Measurements from ENCODE around the gene WHRN.
A peak's percentile ranks its signal among the peaks of the same experiment; 100 is the strongest.

The WHRN gene

DNA sequence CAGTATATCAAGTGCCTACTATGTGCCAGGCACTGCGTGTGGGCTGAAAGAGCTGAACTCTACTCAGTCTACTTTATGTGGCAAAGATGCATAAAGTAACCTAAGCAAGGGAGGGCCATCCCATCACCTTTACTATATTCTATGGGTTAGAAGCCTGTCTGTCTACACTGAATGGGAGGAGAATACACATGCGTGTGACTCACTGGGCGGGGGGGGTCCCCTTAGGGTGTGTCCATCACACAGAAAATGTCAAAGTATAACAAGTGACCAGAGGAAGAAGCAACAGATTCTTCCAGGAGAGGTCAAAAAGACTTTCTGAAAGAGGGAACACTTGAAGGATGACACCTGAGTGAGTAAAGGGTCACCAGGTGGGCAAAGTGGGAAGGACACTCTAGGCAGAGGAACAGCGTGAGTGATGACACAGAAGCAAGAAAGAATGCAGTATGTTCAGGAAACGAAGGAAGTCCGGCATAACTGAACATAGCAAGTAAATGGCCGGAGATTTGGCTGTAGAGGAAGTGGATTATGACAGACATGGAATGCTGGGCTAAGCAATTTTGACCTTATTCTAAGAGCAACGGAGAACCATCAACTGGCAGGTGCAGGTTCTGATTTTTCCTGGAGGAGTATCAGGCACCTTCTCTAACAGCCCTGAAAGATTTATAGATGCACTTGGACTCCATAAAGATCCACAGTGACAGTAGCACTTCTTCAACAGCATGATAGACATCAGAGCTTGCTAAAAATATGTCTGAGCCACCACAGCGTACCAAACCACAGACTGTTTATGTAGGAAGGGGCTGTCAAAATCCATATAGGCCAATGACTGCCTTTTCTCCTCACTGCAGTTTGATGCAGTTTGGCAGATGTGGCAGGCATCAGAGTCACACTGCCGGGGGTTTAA, 8.0 kb upstream of the WHRN start:
- DNase-seq, result no peak

DNA sequence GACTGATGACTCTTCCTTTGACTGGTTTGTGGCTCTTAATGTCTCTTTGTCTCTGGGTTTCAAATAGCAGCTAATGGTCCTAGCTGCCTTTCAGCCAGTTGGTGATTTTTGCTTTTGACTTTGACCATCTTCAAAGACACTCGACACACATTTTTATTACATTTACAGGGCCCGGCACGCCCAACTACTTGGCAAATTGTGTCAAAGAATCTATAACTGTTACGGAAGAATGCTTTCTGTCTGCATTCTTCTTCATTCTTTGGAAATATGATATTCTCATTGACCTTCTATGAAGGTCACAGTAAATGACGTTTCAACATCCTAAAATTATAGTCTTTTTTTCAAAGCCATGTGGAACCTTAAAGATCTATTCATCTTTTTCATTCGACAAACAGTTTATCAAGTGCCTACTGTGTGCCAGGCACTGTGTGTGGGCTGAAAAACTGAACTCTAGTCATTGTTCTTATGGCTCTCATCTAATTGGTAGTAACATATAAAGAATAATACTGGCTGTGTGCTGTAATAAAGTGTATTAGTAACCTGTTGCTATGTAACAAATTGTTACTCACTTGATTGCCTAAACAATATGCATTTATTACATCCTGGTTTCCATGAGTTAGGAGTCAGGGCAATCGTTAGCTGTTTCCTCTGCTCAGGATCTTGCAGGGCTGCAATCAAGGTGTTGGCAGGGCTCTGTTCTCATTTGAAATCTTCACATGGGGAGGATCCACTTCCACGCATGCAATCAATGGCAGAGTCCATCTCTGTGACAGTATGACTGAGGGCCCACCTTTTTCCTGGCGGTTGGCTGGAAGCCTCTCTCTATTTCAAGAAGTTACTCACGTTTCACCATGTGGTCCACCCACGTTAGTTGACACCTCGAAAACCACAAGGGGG, 7.0 kb upstream of the WHRN start:
- no peak for DNase-seq

DNA sequence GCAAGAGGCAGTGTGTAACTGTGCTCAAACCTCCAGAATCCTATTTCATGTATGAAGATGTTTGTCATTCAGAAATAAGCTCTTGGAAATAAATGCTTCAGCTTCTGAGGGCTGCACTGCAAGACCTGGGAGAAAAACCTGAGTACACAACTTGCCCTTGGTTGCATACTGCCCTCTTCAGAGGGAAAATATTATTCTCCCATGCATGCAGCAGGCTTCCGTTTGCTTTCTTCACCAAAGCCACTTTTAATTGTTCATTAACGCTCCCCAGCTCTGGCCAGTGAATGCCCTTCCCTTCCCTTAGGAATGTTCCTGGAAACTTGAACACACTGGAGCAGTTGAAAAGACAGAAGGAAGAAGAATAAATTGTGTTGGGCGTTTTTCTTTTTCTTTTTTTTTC, 2.5 kb upstream of the WHRN start:
- peak; percentile 9 for DNase-seq

DNA sequence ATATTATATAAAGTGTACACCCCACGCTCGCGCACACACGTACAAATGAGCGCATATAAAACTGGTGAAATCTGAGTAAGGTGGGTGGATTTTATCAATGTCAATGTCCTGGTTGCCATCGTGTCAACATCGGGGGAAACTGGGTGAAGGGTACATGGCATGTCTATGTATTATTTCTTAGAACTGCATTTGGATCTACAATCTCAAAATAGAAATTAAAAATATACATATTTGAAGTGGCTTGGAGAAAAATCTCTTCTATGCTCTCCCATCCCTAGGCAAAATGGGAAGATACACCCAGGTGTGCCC, 763 bp upstream of the WHRN start:
- DNase-seq, result no peak

DNA sequence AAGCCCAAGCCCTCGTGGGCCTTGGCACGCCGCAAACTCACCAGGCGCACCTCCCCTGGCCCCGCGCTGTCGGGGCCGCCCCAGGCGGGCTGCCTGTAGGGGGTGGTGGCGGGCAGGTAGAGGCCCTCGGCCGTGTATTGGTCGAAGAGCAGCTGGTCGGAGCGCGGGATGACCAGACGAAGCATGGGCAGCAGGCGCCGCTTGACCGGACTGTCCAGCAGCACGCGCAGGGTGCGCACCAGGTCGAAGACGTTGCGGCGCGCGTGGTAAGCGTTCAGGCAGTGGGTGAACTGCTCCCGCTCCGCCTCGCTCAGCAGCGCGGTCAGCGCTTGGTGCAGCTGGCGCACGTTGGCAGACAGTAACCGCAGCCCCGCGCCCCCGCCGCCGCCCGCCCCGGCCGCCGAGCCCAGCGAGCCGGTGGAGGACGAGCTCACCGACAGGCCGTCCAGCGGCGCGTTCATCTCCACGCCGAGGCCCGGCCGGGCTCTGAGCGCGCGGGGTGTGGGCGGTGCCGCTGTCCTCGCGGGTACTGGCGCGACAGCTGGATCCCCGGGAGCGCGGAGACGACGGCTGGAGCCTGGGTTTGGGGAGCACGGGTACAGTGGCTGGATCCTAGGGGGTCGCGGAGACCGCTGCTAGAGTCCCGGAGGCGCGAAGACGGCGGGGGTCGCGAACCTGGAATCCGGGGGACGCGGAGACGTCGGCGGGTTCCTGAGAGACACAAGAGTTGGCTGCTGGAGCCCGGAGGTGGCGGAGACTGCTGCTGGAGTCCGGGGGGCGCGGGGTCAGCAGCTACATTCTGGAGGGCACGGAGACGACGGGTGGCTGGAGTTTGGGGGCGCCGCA, 709 bp downstream of the WHRN start:
- peak; percentile 34 for DNase-seq

DNA sequence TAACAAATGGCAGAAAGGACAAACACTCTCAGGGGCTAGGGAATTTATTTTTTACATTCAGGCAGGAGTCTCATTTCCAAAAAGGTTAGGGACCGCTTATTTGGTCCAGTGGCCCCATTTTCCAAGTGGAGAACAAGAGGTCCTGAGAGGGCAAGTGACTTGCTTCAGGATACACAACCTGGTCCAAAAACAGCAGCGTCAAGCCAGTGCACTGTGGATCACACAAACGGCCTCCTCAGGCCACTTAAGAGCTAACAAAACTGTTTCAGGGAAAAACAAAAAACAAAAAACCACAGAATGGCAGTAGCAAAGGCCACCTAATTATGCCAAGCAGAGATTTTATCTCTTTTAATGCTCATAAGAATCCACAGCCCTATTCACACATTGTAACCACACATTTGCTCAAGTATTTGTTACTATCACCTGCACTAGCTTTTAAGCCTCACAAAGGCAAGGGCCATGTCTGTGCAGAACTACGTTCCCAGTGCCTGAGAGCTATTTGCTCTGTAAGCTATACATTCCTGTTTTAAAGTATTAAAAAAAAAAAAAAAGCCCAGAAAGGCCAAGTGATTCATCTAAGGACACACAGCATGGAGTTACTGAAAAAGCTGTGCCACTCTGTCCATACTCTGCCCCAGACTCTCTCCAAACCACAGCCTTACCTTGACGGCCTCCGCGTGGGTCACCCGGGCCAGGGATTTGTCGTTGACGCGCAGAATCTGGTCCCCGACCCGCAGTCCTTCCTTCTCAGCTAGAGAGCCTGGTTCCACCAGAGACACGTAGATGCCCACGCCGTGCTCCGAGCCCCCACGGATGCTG, 1.5 kb downstream of the WHRN start:
- DNase-seq, result no peak

DNA sequence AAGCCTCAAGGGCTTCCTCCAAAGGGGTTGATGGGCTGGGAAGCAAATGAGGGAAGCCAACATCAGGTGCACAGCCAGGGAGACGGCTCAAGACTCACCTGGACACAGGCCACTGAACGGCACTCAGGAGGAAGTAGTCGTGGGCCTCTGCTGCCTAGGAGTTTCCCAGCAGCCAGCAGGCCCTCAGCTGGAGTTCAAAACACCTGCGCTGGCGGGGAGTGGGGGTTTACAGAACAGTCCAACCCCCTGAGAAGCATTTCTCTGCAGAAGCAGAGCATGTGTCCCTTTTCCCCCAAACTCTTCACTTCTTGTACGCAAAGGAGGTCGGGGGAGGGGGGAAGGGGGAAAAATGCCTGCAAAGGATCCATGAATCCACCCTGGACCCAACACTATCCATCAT, 2.3 kb downstream of the WHRN start:
- DNase-seq, result no peak

DNA sequence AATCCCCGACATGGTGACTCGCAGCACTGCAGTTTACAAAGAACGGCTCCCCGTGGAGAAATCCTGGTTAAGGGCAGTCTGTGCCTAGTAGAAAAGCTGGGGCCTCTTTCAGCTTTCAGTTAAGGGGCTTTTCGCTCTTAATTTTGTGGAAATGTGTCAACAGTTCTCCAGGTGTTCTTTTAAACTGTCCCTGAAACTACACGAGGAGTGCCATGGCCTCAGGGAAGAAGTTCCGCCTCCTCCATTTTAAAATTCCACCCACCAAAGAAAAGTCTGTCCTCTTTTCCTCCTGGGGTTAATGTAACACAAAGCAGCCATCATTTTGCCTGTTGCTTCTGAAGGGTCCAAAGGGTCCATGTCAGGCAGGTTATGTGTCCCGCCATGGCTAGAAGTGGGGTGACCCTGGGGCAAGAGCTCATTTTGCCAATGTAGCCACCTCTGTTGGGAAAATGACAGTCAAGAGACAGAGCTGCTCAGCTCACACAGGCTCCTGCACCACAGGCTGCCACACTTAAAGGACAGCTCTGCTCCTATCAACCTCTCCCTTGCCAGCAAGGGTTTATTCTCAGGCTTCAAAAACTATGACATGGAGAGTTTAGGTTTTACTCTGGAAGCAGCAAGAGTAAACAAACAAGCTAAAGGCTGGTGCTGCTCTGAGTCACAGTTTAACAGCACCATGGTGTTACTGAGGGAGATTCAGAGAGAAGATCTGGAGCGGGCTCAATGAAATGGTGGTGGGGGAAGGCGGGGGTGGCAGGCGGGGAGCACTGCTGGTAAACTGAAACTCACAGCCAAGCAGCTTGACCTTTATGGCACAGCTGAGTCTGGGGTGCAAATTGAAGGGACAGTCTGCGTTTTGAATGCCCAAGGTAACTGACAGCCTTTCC, 3.2 kb downstream of the WHRN start:
- peak; percentile 39 for DNase-seq

DNA sequence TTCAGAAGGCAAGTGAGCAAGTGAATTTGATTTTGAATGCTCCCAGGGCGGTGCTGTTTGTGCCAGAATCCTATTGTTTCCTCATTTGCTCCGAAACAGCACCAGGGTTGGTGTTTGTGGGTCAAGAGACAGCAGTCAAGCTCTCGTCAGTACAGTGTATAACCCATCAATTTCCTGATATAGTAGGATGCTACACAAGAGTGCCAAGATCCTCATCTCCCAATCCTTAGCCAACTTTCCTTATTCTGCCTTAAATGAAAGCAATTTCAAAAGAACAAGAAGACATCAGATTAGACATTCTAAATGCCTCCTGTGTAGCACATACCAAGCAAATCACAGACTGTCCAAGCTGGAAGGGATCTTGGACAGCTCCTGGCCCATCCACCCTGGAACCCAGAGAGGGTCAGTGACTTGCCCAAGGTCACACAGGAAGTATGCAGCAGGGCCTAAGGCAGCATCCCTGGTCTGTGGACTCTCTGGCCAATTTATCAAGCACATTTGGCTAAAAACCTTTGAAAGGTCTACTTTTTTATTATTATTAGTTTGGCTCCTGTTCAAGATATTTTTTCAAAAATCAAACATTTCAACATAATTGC, 4.5 kb downstream of the WHRN start:
- no peak for DNase-seq

DNA sequence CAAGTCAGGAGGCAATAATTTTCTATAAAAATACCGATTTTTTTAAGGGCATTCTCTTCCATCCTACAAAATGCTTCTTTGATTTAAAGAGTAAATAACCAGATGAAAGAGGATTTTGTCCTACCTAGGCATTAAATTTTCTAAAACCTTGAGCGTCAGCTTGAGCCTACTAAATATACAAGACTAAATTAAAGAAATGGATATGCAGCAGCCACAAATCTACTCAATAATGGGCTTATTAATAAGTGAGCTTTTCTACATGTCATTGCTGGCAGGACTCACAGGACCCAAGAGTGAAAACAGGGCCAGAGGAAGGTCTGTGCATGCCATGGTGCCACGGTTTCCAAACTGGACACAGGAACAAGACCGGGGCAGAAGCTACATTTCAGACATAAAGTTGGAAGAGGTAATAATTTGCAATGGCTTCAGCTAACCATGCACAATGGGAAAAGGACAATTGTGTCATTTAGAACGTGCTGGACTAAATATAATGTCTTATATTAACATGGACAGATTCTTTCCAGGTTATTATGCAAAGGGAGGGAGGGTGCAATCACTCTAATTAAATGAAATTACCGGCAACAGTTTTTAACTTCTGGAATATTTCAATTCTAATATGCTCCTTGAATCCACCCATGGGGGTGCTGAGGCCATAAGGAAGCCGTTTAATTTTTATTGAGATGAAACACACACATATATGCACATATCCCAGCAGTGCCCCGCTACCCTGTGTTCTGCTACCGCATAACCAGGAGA, 5.2 kb downstream of the WHRN start:
- no peak for DNase-seq

DNA sequence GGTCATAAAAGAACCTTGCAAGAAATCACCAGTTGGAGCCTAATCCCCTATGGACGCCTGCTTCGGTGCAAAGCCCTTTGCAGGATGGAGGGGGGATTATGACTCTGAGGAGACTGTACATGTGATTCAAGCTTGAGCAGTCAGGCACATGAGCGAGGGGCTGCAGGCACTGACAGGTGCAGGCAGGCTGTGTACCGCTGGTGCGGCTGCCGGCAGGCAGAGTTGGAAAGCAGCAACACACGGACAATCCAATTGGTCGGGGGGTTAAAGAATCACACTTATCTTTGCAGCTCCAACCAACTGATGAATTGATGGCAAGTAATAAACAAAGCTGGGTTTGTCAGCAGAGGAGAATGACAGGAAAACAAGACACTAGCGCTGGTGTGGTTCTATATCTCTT, 5.7 kb downstream of the WHRN start:
- DNase-seq, result peak; percentile 29

DNA sequence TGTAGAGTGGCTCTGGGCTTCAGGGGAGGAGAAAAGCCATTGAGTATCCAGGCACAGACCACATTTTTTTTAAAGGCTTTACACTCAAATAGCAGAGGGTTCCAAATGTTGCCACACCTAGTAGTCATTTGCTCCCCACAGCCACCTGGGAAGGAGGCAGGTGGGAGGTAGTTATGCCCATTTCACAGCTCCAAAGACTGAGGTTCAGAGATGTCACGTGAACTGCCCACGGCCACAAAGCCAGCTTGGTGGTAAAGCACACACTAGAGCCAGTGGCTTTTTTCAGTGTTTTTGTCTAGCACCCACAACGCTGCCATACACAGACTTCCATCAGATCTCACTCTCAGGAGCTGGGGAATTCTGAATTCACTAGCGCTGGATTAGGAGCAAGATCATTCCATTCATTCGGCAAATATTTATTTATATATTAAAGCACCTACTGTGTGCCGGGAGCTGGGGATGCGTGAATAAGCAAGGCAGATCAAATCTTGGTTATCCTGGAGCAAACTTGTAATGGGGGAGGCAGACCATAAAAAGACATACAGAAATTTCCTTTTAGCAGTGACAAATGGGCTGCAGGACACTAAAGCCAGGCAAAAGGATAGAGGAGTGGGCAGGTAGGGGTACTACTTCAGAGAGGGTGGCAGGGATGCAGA, 7.4 kb downstream of the WHRN start:
- no peak for DNase-seq

DNA sequence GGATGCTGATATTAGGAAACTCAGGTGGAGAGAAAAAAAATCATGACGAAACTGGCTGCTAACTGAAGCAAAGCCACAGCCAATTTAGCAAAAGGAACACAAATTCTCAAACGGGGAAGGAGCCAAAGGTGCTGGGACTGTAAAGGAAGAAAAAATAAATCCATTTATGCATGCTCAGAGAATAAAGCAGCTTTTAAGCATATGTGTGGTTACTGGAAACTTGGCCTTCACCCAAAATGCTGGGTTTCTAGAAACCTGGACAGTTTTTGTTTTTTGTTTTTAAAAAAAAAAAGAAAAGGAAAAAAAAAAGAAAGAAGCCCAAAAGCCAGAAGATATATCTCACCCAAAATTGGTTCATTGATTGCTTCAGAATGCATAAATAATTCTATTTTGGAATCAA, 8.0 kb downstream of the WHRN start:
- no peak for DNase-seq

DNA sequence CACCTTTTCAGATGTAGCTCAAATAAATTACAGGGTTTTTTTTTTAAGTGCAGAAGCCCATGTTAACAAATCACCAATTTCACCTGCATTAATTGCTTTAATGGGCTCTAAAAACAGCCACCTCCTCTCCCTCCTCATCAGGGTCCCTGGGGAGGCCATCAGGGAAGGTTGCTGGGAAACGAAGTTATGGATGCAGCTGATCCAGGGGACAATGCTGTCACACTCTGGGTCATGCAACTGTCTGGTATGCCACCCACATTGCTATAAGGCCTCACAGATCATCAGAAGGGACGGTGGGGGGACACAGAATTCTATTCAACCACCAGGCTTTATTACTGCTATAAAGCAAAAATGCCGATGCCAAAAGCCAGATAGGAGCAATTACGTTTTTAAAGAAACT, 9.3 kb downstream of the WHRN start:
- DNase-seq, result no peak

DNA sequence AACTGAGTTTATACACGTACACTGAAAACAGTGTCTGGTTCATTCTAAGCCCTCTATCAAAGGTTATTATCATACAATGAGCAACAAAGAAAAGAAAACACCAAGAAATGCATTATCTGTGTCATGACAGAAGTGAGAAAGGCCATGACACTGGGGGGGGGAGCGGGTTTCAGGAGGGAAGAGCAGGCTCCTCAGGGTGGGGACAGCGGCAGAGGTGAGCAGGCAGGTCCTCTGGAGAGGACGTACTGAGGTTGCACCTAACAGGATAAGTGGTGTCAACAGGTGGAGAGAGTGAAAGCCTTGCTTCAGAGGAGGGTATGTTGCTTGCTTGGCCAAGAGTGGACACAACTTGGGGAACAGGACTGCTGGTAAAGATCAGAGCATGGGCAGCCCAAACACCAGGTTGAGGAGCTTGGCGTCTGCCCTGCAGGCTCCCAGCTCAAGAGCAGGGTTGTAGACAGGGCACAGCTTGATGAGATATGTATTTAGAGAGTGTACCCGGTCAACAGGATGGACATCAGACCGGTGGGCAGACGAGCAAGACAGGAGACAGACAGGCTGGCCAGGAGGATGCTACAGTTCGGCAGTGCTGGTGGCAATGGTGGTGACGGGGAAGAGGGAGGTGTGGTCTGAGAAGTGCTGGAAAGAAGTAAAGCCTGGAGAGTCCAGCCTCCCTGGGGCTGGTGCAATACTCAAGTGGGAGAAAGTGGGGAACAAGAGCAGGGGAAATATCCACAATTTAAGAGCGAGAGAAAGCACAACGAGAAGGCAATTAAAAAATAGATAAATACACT, 10.3 kb downstream of the WHRN start:
- no peak for DNase-seq

DNA sequence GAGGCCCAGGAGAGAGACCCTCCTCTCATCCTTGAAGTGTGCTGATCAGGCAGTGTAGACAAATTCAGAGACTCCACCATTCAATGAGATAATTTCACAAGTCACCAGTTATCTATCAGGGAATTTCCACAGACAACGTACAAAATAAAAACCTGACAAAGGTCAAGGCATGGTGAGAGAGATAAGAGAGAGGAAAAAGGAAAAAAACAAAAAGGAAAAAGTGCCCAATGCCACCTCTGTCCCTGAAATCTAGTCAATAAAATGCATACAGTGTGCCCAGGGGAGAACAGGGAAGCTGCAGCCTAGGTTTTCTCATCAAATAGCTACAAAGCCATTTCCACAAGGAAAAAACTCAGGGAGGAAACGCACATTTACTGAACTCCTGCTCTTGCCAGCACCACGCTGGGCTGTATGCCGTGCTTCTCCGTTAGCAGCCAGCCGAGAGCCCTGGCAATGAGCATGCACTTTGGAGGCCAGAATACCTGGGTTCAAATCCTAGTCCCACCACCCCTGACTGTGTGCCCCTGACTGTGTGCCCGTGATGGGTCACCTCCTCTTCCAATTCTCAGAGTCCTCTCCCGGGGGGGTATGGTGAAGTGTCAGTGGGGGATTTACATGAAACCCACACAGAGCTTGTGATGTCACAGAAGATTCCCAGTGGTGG, 11.6 kb downstream of the WHRN start:
- DNase-seq, result no peak

DNA sequence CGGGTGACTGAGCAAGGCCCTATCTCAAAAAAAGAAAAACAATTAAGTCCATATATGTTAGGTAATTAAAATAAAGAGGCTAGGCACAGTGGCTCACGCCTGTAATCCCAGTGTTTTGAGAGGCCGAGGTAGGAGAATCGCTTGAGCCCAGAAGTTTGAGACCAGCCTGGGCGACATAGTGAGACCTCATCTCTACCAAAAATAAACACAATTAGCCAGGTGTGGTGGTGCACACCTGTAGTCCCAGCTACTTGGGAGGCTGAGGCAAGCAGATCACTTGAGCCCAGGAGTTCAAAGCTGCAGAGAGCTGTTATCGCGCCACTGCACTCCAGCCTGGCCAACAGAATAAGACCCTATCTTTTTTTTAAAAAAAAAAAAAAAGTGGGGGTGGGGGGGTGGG, 12.3 kb downstream of the WHRN start:
- DNase-seq, result no peak

DNA sequence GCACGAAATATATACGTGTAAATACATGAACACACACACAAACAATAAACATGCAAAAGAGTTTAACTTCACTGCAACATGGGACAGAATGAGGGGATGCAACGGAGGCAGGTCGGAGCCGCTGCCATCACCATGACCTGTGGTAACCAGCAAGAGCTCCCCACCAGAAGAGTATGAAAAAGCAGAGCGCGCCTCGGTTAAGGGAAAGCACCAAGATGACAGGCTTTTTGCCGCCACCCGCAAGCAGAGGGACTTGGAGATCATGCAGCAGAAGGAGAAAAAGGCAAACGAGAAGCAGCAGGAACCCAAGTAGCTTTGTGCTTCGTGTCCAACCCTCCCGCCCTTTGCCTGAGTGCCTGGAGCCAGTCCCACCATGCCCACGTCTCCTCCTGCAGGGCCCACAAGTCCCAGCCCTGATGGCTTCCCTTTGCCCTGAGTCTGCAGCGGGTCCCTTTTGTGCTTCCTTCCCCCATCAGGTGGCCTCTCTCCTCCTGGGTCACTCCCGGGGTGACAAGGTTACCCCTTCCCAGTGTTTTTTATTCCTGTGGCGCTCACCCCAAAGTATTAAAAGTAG, 13.8 kb downstream of the WHRN start:
- no peak for DNase-seq

Measured in NCI-H1092 (cell line).